GM23338 (cell line): ENCODE data around the gene GLI1. TPM values are rescaled to one million over a fixed set of nuclear protein-coding genes. Genes with fewer than 3 reads are reported as not detected.

Experiments used
- ATAC-seq: fragments of 200-7000 bp; cut with Tn5 transposase; 3 replicates; pipeline ENCODE4 v1.9.1; 2020
- DNase-seq: peaks from one replicate; pipeline ENCODE4 v3.0.0-alpha.2; 2015; ENCODE audit warnings: low spot score
- H2AFZ ChIP-seq: fragments of 200-600 bp; sonication (generic); 2 replicates; pipeline ENCODE4 v1.8.0; 2016; ENCODE audit warnings: antibody characterized with exemption, mild to moderate bottlenecking, moderate library complexity
- H3F3A ChIP-seq: fragments of 200-600 bp; sonication (generic); replicated peaks from 2 replicates; pipeline ENCODE4 v1.8.0; 2017; ENCODE audit warnings: antibody characterized with exemption, mixed run types, low read depth
- H3K27ac ChIP-seq: fragments of 200-600 bp; sonication (generic); 2 replicates; pipeline ENCODE4 v1.6.1; 2016; ENCODE audit warnings: low read depth
- H3K27me3 ChIP-seq: fragments of 200-600 bp; sonication (generic); 2 replicates; pipeline ENCODE4 v1.8.0; 2016; ENCODE audit warnings: mild to moderate bottlenecking, mixed run types, moderate library complexity; ENCODE audit not compliant: insufficient read depth
- H3K36me3 ChIP-seq: fragments of 200-600 bp; sonication (generic); 2 replicates; pipeline ENCODE4 v1.8.0; 2016; ENCODE audit warnings: mild to moderate bottlenecking; ENCODE audit not compliant: insufficient read depth
- H3K4me1 ChIP-seq: fragments of 200-600 bp; sonication (generic); 2 replicates; pipeline ENCODE4 v1.8.0; 2016; ENCODE audit warnings: mild to moderate bottlenecking, moderate library complexity; ENCODE audit not compliant: insufficient read depth
- H3K4me2 ChIP-seq: fragments of 200-600 bp; sonication (generic); 2 replicates; pipeline ENCODE4 v1.7.1; 2017; ENCODE audit warnings: mixed run types
- H3K4me3 ChIP-seq: fragments of 200-600 bp; sonication (generic); 2 replicates; pipeline ENCODE4 v1.6.1; 2016; ENCODE audit warnings: mixed run types
- H3K79me2 ChIP-seq: fragments of 200-600 bp; sonication (generic); replicated peaks from 2 replicates; pipeline ENCODE4 v1.8.0; 2017; ENCODE audit warnings: mild to moderate bottlenecking; ENCODE audit not compliant: insufficient read depth
- H3K9me2 ChIP-seq: fragments of 200-600 bp; sonication (generic); 2 replicates; pipeline ENCODE4 v1.8.0; 2017; ENCODE audit not compliant: insufficient read depth
- H4K20me1 ChIP-seq: fragments of 200-600 bp; sonication (generic); replicated peaks from 2 replicates; pipeline ENCODE4 v1.8.0; 2017; ENCODE audit warnings: mild to moderate bottlenecking; ENCODE audit not compliant: insufficient read depth
- H3K27ac Mint-ChIP-seq: 2 replicates; pipeline ENCODE4 v1.8.0; 2020; ENCODE audit warnings: inconsistent platforms, mild to moderate bottlenecking, moderate library complexity, mixed read lengths
- H3K27me3 Mint-ChIP-seq: 3 replicates; pipeline ENCODE4 v1.8.0; 2022; ENCODE audit warnings: low read depth, mild to moderate bottlenecking, moderate library complexity, mixed read lengths, inconsistent platforms; ENCODE audit not compliant: insufficient read depth, poor library complexity
- H3K36me3 Mint-ChIP-seq: 3 replicates; pipeline ENCODE4 v1.8.0; 2021; ENCODE audit warnings: low read depth, mild to moderate bottlenecking, inconsistent platforms, moderate library complexity, mixed read lengths
- H3K4me1 Mint-ChIP-seq: 3 replicates; pipeline ENCODE4 v1.8.0; 2020; ENCODE audit warnings: mild to moderate bottlenecking, inconsistent platforms, mixed read lengths
- H3K4me3 Mint-ChIP-seq: 3 replicates; pipeline ENCODE4 v1.8.0; 2021; ENCODE audit warnings: moderate library complexity, mild to moderate bottlenecking, inconsistent platforms, mixed read lengths
- H3K9me3 Mint-ChIP-seq: 3 replicates; pipeline ENCODE4 v1.8.0; 2020; ENCODE audit warnings: moderate library complexity, mild to moderate bottlenecking, inconsistent platforms, mixed read lengths
- CREB1 ChIP-seq: fragments of 250-450 bp; sonication (Bioruptor Pico); IDR thresholded peaks from 2 replicates; pipeline ENCODE4 v1.5.0; 2020; ENCODE audit warnings: low read depth, mild to moderate bottlenecking, moderate library complexity
- EZH2 ChIP-seq: fragments of 200-600 bp; sonication (generic); IDR thresholded peaks from one replicate; pipeline ENCODE4 v1.8.0; 2017; ENCODE audit warnings: antibody characterized with exemption, mild to moderate bottlenecking, low read depth; ENCODE audit not compliant: unreplicated experiment
- EZH2phosphoT487 ChIP-seq: fragments of 200-600 bp; sonication (generic); IDR thresholded peaks from one replicate; pipeline ENCODE4 v1.8.1; 2018; ENCODE audit warnings: antibody characterized with exemption; ENCODE audit not compliant: unreplicated experiment
- JUNB ChIP-seq: IDR thresholded peaks from one replicate; pipeline ENCODE4 v1.6.1; 2016; ENCODE audit warnings: antibody characterized with exemption; ENCODE audit not compliant: unreplicated experiment
- NANOG ChIP-seq: IDR thresholded peaks from 2 replicates; pipeline ENCODE4 v1.6.1; 2016; ENCODE audit warnings: antibody characterized with exemption, borderline replicate concordance
- POLR2AphosphoS5 ChIP-seq: IDR thresholded peaks from 2 replicates; pipeline ENCODE4 v1.6.1; 2016; ENCODE audit warnings: antibody characterized with exemption, low read depth
- STAT1 ChIP-seq: IDR thresholded peaks from one replicate; pipeline ENCODE4 v1.6.1; 2016; ENCODE audit warnings: antibody characterized with exemption; ENCODE audit not compliant: unreplicated experiment
- ZNF114 ChIP-seq: fragments of 250-450 bp; sonication (Bioruptor Pico); IDR thresholded peaks from 2 replicates; pipeline ENCODE4 v1.5.0; 2020; ENCODE audit warnings: mild to moderate bottlenecking, moderate library complexity
- ZNF331 ChIP-seq: fragments of 250-450 bp; sonication (Bioruptor Pico); IDR thresholded peaks from 2 replicates; pipeline ENCODE4 v1.5.0; 2020; ENCODE audit warnings: low read depth, mild to moderate bottlenecking, moderate library complexity
- polyA plus RNA-seq: library from polyadenylated mRNA; unstranded; fragments of >200 nt; fragmentation: Nextera tagmentation; extraction: Ambion mirVana; gene quantifications from 2 replicates; pipeline ENCODE4 v1.2.1, GENCODE V29; 2016
- total RNA-seq: library from RNA; depleted of rRNA; stranded (reverse); fragments of >200 nt; shearing (Covaris generic); gene quantifications from 2 replicates; pipeline ENCODE4 v1.2.3, GENCODE V29; 2014
- TF ChIP-seq, protein P1 (sequence below): IDR thresholded peaks from 2 replicates; pipeline ENCODE4 v1.6.1; 2016; ENCODE audit warnings: antibody characterized with exemption
- TF ChIP-seq, protein P2 (sequence below), 2 experiments: fragments of 200-600 bp in 1 of 2; sonication (generic) in 1 of 2; conservative IDR thresholded peaks; 2 replicates each; pipeline versions ENCODE4 v1.5.1 to v1.6.1; 2016 to 2017; ENCODE audit warnings: antibody characterized with exemption in 2 of 2, low read depth in 2 of 2, mild to moderate bottlenecking in 2 of 2, moderate library complexity in 1 of 2
- TF ChIP-seq, protein P3 (sequence below): fragments of 250-450 bp; sonication (Bioruptor Pico); IDR thresholded peaks from 2 replicates; pipeline ENCODE4 v1.5.0; 2020; ENCODE audit warnings: mild to moderate bottlenecking, moderate library complexity
- TF ChIP-seq, protein P4 (sequence below): IDR thresholded peaks from one replicate; pipeline ENCODE4 v1.6.1; 2018; ENCODE audit warnings: antibody characterized with exemption; ENCODE audit not compliant: unreplicated experiment

GLI1 gene
- total and polyA plus RNA-seq, 2 experiments from 2014 or later, result 5.6 to 18.1 TPM

DNA sequence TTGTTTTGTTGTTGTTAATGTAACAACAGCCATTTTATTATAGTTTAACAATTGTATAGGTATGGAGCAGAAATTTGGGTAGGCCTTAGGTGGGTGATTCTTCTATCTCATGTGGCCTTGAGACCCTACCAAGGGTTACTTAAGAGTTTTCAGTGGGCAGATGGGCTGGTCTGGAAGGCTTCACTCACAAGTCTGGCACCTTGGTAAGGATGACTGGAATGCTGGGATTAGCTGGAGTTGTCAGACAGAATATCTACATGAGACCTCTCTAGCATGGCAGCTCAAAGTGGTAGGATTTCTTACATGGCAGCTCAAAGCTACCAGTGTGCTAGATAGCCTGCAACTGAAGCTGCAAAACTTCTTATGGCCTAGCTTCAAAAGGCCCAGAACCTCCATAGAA, 26.1 kb downstream of the GLI1 start:
- DNase-seq (no peak), ATAC-seq (no peak)
- H3K27me3 Mint-ChIP-seq, result peaks cover 15% of the 10 kb centered on the region
- Histone ChIP-seq H3F3A (peaks cover 22% of the 10 kb centered on the region), H3K4me2 (no peak overlapping the region), H4K20me1 (peaks cover 20% of the 10 kb centered on the region), H3K27ac (no peak overlapping the region), H3K79me2 (peaks cover 28% of the 10 kb centered on the region), H3K36me3 (peaks cover 20% of the 10 kb centered on the region), H3K4me1 (peaks cover 13% of the 10 kb centered on the region), H3K27me3 (no peaks in the 10 kb centered on the region), H2AFZ (no peak overlapping the region), H3K9me2 (no peaks in the 10 kb centered on the region), H3K4me3 (no peak overlapping the region)
- H3K27ac Mint-ChIP-seq, result no peak overlapping the region
- H3K9me3 Mint-ChIP-seq, result no peaks in the 10 kb centered on the region
- TF ChIP-seq, protein P1, sequence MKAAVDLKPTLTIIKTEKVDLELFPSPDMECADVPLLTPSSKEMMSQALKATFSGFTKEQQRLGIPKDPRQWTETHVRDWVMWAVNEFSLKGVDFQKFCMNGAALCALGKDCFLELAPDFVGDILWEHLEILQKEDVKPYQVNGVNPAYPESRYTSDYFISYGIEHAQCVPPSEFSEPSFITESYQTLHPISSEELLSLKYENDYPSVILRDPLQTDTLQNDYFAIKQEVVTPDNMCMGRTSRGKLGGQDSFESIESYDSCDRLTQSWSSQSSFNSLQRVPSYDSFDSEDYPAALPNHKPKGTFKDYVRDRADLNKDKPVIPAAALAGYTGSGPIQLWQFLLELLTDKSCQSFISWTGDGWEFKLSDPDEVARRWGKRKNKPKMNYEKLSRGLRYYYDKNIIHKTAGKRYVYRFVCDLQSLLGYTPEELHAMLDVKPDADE, result no peak
- TF ChIP-seq ZNF114 (CRISPR knock-in tag) (no peak), NANOG (no peak), CREB1 (CRISPR knock-in tag) (no peak), ZNF331 (CRISPR knock-in tag) (no peak), POLR2AphosphoS5 (no peak), STAT1 (no peak), EZH2phosphoT487 (no peak), EZH2 (no peak), JUNB (no peak)
- TF ChIP-seq, protein P2, sequence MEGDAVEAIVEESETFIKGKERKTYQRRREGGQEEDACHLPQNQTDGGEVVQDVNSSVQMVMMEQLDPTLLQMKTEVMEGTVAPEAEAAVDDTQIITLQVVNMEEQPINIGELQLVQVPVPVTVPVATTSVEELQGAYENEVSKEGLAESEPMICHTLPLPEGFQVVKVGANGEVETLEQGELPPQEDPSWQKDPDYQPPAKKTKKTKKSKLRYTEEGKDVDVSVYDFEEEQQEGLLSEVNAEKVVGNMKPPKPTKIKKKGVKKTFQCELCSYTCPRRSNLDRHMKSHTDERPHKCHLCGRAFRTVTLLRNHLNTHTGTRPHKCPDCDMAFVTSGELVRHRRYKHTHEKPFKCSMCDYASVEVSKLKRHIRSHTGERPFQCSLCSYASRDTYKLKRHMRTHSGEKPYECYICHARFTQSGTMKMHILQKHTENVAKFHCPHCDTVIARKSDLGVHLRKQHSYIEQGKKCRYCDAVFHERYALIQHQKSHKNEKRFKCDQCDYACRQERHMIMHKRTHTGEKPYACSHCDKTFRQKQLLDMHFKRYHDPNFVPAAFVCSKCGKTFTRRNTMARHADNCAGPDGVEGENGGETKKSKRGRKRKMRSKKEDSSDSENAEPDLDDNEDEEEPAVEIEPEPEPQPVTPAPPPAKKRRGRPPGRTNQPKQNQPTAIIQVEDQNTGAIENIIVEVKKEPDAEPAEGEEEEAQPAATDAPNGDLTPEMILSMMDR (conservative IDR thresholded peaks at IDR 0.05; ENCODE audit: low read depth in 2 of 2), result no peak
- TF ChIP-seq, protein P3, sequence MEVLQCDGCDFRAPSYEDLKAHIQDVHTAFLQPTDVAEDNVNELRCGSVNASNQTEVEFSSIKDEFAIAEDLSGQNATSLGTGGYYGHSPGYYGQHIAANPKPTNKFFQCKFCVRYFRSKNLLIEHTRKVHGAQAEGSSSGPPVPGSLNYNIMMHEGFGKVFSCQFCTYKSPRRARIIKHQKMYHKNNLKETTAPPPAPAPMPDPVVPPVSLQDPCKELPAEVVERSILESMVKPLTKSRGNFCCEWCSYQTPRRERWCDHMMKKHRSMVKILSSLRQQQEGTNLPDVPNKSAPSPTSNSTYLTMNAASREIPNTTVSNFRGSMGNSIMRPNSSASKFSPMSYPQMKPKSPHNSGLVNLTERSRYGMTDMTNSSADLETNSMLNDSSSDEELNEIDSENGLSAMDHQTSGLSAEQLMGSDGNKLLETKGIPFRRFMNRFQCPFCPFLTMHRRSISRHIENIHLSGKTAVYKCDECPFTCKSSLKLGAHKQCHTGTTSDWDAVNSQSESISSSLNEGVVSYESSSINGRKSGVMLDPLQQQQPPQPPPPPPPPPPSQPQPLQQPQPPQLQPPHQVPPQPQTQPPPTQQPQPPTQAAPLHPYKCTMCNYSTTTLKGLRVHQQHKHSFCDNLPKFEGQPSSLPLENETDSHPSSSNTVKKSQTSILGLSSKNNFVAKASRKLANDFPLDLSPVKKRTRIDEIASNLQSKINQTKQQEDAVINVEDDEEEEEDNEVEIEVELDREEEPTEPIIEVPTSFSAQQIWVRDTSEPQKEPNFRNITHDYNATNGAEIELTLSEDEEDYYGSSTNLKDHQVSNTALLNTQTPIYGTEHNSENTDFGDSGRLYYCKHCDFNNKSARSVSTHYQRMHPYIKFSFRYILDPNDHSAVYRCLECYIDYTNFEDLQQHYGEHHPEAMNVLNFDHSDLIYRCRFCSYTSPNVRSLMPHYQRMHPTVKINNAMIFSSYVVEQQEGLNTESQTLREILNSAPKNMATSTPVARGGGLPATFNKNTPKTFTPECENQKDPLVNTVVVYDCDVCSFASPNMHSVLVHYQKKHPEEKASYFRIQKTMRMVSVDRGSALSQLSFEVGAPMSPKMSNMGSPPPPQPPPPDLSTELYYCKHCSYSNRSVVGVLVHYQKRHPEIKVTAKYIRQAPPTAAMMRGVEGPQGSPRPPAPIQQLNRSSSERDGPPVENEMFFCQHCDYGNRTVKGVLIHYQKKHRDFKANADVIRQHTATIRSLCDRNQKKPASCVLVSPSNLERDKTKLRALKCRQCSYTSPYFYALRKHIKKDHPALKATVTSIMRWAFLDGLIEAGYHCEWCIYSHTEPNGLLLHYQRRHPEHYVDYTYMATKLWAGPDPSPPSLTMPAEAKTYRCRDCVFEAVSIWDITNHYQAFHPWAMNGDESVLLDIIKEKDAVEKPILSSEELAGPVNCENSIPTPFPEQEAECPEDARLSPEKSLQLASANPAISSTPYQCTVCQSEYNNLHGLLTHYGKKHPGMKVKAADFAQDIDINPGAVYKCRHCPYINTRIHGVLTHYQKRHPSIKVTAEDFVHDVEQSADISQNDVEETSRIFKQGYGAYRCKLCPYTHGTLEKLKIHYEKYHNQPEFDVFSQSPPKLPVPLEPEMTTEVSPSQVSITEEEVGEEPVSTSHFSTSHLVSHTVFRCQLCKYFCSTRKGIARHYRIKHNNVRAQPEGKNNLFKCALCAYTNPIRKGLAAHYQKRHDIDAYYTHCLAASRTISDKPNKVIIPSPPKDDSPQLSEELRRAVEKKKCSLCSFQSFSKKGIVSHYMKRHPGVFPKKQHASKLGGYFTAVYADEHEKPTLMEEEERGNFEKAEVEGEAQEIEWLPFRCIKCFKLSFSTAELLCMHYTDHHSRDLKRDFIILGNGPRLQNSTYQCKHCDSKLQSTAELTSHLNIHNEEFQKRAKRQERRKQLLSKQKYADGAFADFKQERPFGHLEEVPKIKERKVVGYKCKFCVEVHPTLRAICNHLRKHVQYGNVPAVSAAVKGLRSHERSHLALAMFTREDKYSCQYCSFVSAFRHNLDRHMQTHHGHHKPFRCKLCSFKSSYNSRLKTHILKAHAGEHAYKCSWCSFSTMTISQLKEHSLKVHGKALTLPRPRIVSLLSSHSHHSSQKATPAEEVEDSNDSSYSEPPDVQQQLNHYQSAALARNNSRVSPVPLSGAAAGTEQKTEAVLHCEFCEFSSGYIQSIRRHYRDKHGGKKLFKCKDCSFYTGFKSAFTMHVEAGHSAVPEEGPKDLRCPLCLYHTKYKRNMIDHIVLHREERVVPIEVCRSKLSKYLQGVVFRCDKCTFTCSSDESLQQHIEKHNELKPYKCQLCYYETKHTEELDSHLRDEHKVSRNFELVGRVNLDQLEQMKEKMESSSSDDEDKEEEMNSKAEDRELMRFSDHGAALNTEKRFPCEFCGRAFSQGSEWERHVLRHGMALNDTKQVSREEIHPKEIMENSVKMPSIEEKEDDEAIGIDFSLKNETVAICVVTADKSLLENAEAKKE (CRISPR knock-in tag), result no peak
- TF ChIP-seq, protein P4, sequence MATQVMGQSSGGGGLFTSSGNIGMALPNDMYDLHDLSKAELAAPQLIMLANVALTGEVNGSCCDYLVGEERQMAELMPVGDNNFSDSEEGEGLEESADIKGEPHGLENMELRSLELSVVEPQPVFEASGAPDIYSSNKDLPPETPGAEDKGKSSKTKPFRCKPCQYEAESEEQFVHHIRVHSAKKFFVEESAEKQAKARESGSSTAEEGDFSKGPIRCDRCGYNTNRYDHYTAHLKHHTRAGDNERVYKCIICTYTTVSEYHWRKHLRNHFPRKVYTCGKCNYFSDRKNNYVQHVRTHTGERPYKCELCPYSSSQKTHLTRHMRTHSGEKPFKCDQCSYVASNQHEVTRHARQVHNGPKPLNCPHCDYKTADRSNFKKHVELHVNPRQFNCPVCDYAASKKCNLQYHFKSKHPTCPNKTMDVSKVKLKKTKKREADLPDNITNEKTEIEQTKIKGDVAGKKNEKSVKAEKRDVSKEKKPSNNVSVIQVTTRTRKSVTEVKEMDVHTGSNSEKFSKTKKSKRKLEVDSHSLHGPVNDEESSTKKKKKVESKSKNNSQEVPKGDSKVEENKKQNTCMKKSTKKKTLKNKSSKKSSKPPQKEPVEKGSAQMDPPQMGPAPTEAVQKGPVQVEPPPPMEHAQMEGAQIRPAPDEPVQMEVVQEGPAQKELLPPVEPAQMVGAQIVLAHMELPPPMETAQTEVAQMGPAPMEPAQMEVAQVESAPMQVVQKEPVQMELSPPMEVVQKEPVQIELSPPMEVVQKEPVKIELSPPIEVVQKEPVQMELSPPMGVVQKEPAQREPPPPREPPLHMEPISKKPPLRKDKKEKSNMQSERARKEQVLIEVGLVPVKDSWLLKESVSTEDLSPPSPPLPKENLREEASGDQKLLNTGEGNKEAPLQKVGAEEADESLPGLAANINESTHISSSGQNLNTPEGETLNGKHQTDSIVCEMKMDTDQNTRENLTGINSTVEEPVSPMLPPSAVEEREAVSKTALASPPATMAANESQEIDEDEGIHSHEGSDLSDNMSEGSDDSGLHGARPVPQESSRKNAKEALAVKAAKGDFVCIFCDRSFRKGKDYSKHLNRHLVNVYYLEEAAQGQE, result no peak
- H3K4me1 Mint-ChIP-seq, result peaks cover 28% of the 10 kb centered on the region
- H3K36me3 Mint-ChIP-seq, result peaks cover 30% of the 10 kb centered on the region
- no peak overlapping the region for H3K4me3 Mint-ChIP-seq
